Stimulated activated CD4-positive, alpha-beta T cell treated with anti-CD3 and anti-CD28 coated beads, Interleukin-1b, Interleukin-23, amount 100 ng/mL, for 1 hour (primary cell): ENCODE data around the gene GALNT5.
"Not testable (repeated sequence)": the region's sequence is repeated elsewhere in the genome, so short reads cannot be mapped to it uniquely, and the experiment has no call there.

Source experiments
- DNase-seq, 2 donors: peaks; one replicate each; pipeline ENCODE4 v3.0.0-alpha.2; 2020; ENCODE audit warnings: low read depth in 2 of 2

GALNT5 gene, protein sequence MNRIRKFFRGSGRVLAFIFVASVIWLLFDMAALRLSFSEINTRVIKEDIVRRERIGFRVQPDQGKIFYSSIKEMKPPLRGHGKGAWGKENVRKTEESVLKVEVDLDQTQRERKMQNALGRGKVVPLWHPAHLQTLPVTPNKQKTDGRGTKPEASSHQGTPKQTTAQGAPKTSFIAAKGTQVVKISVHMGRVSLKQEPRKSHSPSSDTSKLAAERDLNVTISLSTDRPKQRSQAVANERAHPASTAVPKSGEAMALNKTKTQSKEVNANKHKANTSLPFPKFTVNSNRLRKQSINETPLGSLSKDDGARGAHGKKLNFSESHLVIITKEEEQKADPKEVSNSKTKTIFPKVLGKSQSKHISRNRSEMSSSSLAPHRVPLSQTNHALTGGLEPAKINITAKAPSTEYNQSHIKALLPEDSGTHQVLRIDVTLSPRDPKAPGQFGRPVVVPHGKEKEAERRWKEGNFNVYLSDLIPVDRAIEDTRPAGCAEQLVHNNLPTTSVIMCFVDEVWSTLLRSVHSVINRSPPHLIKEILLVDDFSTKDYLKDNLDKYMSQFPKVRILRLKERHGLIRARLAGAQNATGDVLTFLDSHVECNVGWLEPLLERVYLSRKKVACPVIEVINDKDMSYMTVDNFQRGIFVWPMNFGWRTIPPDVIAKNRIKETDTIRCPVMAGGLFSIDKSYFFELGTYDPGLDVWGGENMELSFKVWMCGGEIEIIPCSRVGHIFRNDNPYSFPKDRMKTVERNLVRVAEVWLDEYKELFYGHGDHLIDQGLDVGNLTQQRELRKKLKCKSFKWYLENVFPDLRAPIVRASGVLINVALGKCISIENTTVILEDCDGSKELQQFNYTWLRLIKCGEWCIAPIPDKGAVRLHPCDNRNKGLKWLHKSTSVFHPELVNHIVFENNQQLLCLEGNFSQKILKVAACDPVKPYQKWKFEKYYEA

DNA sequence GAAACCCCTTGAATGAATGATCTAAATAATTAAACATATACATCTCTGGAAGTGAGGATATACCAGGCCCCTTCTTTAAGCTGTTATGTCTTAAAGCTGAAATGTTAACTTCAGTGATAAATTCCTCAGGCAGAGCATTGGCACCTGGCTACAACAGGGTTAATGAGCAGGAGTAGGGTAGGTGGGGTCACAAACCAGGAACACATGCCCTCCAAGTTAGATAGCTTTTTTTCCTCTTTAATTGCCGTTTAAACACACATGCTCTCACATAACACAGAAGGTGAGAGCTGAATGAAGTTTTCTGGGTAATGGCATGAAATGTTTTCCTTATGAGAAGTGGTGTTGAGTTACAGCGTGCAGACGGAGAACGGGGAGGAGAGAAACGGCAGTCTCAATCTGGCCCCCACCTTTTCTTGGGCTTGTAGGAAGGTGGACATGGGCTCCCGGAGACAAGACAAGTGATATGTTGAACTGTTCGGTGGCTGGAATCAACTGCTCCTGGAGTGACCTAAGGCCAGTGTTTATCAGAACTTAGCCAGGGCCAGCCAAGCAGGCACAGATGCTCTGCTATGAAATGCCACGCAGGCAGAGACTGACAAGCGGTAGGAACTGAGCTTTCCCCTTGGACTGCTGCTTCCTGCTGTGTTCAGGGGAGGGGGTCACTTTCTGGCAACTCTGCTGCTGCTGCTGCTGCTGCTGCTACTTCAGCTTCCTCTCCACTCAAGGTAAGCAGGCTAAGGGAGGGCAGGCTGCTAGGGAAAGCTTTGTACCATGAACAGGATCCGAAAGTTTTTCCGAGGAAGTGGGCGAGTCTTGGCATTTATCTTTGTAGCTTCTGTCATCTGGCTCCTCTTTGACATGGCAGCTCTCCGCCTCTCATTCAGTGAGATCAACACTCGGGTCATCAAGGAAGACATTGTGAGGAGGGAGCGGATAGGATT is at the start of gene GALNT5:
Gene GALNT5 (plus strand): TSS at position 394 of the 941 bp plus-strand sequence. CDS start 378 bp downstream, at position 772.
- no peak for DNase-seq

DNA sequence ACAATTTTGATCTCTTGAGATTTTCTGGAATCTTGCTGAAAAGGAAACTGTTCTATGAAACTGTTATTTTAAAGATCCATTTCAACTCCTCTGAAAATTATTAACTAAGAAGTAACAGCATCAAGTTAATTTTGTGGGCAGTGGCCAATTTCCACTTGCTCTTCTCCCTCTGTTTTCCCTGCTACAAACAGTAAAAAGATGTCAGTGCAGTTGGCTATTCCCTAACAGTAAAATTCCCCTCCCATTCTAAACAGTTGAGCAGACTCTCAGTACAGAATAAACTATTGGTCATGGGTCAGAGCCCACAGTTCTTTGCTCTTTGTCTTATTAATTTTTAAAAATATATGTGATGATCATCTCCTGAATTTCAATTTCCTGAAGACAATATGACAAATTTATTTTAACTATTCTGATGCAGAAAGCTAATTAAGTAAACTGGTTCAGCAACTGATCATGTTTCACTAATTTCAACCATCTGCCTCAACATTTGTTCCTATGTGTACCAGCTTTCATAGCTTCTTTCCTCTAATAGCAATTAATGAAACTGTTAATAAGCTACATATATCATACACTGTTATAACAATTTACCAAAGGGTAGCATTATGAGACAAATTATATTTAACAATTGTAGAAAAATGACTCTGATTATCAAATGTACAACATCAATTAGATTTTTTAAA is 41.1 kb upstream of the GALNT5 start:
- DNase-seq: no peak

DNA sequence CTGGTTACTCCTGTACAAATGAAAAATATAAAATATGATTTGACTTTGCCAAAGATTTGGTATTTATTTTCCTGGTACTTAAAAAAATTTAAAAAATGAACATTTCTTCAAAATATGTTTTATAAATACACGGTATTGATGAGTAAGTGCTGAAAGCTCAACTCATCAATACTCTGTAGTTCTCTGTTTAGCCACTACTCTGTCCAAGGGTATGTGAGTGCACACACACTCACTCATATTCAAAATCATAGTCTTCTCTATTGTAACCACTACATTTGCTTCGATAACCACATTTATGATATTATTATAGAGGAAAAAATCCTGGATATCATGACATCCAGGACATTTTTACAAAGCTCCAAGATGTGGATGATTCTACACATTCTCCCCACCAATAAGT is 40.1 kb upstream of the GALNT5 start:
- no peak for DNase-seq

DNA sequence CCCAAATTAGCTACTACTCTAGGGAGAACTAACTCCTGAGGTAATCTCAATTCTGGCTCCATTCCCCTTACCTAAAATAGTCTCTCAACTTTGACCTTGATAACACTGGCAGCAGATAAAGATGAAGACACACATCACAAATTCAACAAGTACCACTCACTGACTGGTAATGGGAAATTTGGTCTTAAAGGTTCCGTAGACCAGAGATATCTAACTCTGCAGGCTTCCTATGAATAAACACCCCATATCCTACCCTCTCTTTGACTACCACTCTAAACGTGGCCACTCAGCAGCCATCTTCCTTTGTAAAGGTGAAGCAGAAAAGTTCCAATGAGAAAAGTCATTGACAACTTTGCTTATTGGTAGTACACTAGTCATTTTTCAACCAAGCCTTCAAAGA is 38.6 kb upstream of the GALNT5 start:
- no peak for DNase-seq

DNA sequence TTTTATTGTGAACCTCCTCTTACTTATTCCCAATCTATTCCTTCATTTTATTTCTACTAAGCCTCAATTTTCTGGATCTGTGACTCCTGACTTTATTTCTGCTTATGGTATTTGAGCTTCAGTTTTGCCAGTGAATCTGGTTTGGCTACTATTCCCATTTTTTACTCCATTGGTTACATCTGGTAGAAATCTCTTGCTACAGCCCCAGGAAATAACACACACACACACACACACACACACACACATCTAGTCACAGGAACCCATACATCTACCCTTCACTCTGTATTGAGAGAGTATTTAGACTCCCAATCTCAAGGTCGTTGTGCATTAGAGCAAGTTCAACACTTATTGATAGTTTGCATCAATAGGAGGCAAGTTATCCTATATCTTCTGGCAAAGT is 37.0 kb upstream of the GALNT5 start:
- no peak for DNase-seq

DNA sequence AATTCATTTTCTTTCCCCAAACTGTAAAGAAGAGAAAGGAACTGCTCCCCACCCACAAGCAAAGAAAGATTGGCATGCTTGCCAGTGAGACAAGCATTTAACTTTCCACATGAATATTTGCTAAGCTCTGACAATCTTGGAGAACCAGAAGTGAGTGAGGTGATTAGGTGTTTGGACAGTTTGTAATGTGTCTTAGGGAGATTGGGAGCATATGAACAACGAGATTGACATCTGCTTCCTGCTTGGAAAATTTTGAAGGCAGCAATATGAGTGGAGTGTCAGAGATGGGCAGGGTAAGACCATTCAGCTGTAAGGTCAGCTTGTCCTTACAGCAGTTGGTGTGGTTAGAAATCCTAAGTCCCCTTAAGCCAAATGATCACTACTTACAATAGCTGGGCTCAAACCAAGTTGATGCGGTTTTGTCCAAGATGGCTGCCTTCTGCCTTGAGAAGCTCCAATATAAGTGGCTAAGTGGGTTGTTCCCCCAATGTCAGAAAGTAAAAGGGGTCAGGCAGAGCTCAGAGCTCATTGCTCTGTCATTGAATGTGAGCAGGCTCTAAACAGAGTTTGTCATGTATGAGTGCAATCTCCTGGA is 36.0 kb upstream of the GALNT5 start:
- DNase-seq: no peak

DNA sequence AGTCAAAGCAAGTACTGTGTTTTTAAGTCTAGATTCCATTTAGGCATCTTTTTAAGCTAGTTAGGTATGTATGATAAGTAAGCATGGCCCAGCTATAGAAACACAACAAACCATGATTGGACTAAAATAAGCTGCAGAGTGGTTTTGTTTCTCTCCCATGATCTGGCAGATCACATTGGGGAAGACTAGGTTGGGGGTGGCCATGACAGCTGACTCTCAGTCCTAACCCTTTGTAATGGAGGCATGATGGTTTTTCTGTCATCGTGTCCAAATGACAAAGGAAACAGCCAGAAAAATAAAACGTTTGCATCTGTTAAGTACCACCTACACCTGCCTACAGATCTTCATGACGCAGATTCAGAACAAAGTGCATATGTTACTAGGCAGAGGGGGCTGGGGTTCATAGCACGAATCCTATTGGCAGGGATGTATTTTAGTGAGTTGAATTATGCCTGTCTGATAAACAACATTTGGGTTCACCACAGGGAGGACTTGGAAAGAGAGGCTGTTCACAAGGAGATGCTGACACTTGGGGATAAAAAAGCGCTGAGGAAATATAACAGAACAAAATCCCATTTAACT is 33.8 kb upstream of the GALNT5 start:
- no peak for DNase-seq

DNA sequence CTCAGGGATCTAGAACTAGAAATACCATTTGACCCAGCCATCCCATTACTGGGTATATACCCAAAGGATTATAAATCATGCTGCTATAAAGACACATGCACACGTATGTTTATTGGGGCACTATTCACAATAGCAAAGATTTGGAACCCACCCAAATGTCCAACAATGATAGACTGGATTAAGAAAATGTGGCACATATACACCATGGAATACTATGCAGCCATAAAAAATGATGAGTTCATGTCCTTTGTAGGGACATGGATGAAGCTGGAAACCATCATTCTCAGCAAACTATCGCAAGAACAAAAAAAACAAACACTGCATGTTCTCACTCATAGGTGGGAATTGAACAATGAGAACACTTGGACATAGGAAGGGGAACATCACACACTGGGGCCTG is 33.1 kb upstream of the GALNT5 start:
- DNase-seq: not testable (repeated sequence)

DNA sequence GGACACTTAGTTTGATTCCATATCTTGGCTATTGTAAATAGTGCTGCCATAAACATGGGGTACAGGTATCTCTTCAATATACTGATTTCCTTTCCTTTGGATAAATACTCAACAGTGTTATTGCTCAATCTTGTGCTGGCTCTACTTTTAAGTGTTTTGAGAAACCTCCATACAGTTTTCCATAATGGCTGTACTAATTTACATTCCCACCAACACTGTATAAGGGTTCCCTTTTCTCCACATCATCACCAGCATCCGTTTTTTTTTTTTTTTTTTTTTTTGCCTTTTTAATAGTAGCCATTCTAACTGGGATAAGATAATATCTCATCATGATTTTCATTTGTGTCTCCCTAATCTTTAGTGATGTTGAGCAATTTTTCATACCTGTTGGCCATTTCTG is 29.9 kb upstream of the GALNT5 start:
- no peak for DNase-seq

DNA sequence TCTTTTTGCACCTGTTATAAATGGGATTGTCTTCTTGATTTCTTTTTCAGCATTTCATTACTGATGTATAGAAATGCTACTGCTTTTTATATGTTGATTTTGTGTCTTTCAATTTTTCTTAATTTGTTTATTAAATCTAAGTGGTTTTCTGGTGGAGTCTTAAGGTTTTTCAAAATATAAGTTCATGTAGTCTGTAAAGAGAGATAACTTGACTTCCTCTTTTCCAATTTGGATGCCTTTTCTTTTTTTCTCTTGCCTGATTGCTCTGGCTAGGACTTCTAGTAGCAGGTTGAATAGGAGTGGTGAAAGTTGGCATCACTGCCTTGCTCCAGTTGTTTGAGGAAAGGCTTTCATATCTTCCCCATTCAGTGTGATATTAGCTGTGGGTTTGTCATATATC is 28.6 kb upstream of the GALNT5 start:
- DNase-seq: no peak

DNA sequence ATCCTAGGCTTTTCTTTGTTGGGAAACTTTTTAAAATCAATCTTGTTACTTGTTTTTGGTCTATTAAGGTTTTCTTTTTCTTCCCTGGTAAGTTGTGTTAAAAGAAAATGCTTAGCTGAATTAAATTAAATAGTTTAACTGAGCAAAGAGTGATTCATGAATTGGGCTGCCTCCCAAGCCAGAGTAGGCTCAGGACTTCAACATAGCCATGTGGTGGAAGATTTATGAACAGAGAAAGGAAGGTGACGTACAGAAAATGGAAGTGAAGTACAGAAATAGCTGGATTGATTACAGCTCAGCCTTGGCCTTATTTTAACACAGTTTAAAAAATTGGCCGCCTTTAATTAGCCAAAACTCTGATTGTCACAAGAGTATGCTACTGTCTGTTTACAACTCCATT is 27.9 kb upstream of the GALNT5 start:
- DNase-seq: no peak

DNA sequence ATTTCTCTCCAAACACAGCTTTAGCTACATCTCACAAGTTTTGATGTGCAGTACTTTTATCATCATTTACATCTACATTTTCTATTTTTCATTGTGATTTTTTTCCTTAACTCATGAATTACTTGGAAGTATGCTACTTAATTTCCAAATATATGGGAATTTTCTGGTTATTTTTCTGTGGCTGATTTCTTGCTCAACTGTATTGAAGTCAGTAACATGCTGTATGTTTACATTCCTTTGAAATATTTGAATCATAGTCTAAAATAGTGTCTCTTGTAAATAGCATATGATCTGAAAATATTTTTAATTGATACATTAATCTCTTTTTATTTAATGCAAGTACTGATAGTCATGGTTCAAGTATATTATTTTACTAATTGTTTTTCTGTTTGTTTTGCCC is 26.0 kb upstream of the GALNT5 start:
- no peak for DNase-seq

DNA sequence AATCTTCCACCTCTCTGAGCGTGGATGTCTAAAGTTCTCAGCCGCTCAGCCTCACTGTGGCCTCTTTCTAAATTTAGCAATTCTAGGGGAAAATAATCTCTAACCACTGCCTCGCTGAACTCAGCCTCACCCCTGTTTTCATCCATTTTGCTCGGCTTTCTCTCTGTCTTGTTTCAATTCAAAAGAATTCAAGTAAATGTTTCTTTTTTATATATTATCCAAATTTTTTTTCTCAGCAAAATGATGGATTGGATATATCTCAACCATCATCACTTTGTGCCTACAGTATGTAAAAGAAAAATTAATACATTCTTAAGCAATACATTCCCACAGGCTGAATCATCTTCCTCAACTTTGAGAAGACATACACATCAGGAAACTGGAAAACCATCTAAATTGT is 24.0 kb upstream of the GALNT5 start:
- no peak for DNase-seq

DNA sequence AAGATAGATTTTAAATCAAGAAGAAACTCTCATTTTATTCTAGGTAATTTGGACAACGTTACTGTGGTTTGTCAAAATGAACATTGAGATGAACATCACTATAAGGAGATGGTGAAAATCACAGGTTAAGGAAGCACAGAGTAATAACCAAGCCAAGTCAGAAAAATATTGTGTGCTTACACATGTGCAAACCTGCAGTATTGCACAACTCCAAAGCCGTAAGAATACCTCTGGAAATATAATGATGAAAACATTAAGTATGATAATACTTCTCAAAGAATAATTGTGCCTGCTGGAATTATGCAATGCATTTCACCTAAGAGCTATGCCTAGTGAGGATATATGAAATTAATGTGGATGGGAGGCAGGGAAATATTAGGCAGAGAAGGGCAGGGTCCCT is 21.1 kb upstream of the GALNT5 start:
- DNase-seq: no peak

DNA sequence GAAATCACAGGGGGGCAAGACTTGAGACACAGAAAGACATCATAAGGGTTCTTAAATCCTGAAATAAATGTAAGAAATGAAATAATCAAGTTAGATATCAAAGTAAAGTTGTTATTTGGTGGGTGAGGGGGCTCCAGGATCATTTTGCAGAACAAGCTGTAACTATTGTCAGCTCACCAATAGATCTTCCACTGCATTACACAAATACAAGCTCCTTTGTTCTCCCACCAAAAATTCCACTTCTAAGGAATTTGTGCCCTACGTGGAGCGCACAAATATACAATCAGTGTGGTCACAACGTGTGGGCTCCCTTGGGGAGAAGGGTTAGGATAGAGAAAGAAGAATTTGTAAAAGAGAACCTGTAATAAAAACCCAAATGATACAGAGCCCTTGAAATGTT is 19.2 kb upstream of the GALNT5 start:
- DNase-seq: no peak

DNA sequence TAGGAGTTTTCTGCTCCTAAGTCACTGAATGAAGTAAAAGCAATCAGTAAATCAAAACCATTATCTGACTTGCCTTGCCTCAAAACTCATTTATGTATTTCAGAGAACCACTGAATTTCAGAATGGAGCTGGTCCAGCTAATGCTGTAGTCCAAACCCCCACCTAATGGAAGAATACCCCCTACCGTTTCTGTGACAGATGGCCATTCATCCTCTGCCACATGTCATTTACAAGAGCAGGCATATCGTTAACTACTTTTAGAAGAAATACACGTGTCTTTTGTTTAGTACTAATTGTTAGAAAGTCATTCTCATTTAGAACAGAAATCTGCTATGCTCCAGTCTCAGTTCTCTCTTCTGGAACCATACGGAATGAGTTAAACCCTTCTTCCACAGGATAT is 12.8 kb upstream of the GALNT5 start:
- no peak for DNase-seq

DNA sequence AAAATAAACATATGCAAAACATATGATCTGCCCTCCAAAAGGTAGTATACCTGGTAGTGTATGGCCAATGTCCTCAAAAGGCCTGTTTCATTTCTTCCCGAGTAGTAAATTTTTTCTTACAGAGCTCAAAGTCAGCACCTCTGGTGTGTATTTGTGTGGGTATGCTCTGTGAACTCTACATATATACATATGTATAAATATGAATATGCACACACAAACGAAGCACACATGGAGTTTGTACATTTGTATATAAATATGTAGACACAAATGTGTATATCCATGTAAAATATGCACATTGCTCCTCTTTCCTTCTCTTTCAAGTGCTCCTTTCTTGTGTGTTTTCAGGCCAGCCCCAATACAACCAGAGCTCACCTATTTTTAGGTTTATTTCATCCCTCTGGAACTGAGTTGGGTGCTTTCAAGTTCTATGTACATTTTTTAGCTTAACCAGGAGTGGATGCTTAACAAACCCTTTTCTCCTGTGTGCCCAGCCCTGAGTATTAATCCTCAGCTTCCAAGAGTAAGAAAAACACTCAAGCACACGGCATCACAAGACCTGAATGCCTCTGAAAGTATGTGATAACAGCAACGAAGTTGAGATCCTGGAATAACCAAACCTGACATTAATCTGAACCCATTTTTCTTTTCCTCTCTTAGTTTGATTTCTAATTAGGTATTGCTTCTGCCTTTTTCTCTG is 12.2 kb upstream of the GALNT5 start:
- no peak for DNase-seq

DNA sequence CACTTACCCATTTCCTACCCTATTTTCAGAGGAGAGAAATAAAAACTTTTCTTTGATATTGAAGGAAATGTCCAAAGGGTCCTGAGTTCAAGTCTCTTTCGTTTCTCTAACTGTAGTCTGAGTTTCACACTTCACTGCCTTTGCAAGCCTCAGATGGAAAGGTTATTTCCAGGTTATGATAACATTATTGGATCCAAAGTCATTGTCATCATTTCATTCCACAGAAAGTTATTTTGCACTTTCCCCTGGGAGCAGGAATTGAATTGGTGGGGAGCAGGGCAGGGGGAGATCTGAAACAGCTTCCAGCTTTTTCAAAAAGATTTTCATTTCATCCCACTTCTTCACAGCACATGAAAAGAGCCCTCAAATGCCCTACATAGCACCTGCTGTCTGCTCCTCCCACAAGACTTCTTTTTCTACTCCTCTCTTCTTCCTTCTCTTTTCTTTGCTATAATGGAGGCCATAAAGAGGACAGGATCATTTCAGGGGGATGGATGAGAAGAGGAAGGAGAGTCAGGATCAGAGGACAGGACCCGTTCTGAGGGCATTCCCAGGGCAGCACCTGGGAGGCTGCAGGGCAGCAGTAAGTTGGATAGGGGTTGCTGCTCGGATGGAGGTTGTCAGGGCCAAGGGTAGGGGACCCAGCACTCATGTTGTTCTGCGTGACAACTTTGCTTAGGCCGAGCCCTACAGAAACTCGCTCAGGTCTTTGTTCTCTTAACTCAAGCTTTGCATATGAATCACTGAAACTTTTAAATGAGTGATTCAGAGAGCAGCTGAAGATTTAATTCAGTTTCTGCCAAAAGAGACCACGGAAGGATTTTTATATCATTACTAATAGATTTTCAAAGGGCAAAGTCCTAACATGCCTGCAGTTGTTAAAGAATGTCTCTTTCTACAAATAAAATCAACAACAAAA is 11.4 kb upstream of the GALNT5 start:
- no peak for DNase-seq
